AG04450 (cell line): Measurements from ENCODE around the gene UFC1. TPM values are rescaled to one million over a fixed set of nuclear protein-coding genes. Genes with fewer than 3 reads are reported as not detected.

Experiments
- CTCF ChIA-PET: fragments of 300-600, 350-600 bp; formaldehyde crosslinking; extraction: SDS; loops from one replicate; lab custom pipeline; 2022; ENCODE audit warnings: antibody characterized with exemption, inconsistent platforms; lab: Charles Lee
- POLR2A ChIA-PET: fragments of 350-600 bp; formaldehyde crosslinking; extraction: SDS; loops from one replicate; lab custom pipeline; 2021; ENCODE audit warnings: antibody characterized with exemption, inconsistent platforms; lab: Yijun Ruan, JAX
- DNase-seq: peaks from one replicate; pipeline ENCODE4 v3.0.0-alpha.2; 2011; ENCODE audit warnings: low read depth, low spot score
- H3K27ac ChIP-seq: one replicate; pipeline ENCODE4 v1.5.1; 2012; ENCODE audit warnings: low read depth, low read length, control low read depth
- H3K27me3 ChIP-seq: one replicate; pipeline ENCODE4 v1.6.0; 2012; ENCODE audit warnings: low read length; ENCODE audit not compliant: control insufficient read depth, insufficient read depth
- H3K4me3 ChIP-seq: 2 replicates; pipeline ENCODE4 v1.5.1; 2011; ENCODE audit warnings: mild to moderate bottlenecking, low read depth, low read length, control low read depth
- H3K9me3 ChIP-seq: 2 replicates; pipeline ENCODE4 v1.5.1; 2012; ENCODE audit warnings: low read length; ENCODE audit not compliant: control insufficient read depth, insufficient read depth
- polyA plus RNA-seq: library from polyadenylated mRNA; depleted of rRNA; stranded (reverse); fragments of >200 nt; gene quantifications from 2 replicates; pipeline ENCODE4 v1.2.3, GENCODE V29; 2011
- TF ChIP-seq, protein P1 (sequence below): IDR thresholded peaks from 2 replicates; pipeline ENCODE4 v1.5.1; 2011; ENCODE audit warnings: low read depth, low read length, control low read depth, inconsistent platforms

The UFC1 gene
- polyA plus RNA-seq, 1 experiment = 146 TPM

DNA sequence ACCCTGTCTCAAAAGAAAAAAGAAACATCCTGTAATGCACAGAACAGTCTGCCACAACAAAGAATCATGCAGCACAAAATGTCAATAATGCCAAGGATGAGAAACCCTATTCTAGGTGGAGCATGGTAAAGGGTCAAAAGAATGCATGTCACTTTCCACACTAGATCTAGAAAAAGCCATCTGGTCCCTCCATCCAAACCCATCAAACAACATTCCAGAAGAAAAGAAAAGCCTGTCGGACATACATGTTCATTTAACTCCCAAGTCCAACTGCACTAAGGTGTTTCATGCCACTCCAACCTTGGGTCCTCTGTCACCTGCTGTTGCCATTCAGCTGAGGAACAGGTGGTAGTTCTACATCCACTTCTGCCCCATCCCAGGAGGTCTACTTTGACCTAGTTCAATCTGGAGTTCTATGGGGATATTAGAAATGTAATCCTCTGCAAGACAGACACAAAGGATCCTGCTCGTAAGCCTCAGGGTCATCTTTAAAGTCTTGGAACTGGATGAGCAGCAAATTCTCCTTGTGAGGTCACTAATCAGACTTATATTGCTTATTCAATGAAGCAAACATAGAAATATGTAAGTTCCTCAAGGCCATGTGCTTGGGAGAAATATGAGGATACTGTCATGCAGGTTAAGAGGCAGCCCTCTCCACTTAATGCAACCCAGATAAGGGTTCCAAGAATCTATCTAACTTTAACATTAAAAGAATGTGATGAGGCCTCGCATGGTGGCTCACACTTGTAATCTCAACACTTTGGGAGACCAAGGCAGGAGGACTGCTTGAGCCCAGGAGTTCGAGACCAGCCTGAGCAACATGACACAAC, 25.0 kb upstream of the UFC1 start:
- no peak overlapping the region for H3K27ac ChIP-seq
- POLR2A ChIA-PET = no interaction called here
- CTCF ChIA-PET = interaction anchor here (1.3 to 1.5 kb wide), 2 partner anchors 27 to 132 kb away, joined by 3 read pairs; no protein-coding TSS in a partner anchor
- no peaks in the 10 kb centered on the region for H3K27me3 ChIP-seq
- no peak for DNase-seq
- no peaks in the 10 kb centered on the region for H3K9me3 ChIP-seq
- no peak overlapping the region for H3K4me3 ChIP-seq
- TF ChIP-seq, protein P1, sequence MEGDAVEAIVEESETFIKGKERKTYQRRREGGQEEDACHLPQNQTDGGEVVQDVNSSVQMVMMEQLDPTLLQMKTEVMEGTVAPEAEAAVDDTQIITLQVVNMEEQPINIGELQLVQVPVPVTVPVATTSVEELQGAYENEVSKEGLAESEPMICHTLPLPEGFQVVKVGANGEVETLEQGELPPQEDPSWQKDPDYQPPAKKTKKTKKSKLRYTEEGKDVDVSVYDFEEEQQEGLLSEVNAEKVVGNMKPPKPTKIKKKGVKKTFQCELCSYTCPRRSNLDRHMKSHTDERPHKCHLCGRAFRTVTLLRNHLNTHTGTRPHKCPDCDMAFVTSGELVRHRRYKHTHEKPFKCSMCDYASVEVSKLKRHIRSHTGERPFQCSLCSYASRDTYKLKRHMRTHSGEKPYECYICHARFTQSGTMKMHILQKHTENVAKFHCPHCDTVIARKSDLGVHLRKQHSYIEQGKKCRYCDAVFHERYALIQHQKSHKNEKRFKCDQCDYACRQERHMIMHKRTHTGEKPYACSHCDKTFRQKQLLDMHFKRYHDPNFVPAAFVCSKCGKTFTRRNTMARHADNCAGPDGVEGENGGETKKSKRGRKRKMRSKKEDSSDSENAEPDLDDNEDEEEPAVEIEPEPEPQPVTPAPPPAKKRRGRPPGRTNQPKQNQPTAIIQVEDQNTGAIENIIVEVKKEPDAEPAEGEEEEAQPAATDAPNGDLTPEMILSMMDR = no peak

DNA sequence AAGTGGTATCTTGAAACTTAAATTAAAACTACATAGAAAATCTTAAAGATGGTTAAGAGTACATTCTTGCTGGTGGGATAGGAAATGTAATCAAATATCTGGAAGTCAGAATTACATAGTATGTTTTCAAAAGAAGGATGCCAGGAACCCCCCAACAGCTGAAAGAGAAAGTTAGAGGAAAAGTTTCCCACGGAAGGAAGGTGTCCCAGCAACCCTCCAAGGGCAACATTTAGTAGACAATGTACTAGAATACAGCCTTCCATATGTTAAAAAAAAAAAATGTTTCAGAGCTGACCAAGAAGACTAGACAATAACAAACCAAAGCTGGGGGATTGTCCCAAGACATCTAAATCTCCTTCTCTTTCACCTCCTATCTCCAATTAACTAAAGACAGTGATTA, 23.5 kb upstream of the UFC1 start:
- Histone ChIP-seq H3K4me3 (no peak overlapping the region), H3K9me3 (no peaks in the 10 kb centered on the region), H3K27ac (no peak overlapping the region), H3K27me3 (no peaks in the 10 kb centered on the region)
- TF ChIP-seq, protein P1 = no peak
- no peak for DNase-seq
- ChIA-PET CTCF (interaction anchor here (0.8 to 1.4 kb wide), 2 partner anchors 10 to 133 kb away, joined by 3 to 4 read pairs; no protein-coding TSS in a partner anchor), POLR2A (no interaction called here)

DNA sequence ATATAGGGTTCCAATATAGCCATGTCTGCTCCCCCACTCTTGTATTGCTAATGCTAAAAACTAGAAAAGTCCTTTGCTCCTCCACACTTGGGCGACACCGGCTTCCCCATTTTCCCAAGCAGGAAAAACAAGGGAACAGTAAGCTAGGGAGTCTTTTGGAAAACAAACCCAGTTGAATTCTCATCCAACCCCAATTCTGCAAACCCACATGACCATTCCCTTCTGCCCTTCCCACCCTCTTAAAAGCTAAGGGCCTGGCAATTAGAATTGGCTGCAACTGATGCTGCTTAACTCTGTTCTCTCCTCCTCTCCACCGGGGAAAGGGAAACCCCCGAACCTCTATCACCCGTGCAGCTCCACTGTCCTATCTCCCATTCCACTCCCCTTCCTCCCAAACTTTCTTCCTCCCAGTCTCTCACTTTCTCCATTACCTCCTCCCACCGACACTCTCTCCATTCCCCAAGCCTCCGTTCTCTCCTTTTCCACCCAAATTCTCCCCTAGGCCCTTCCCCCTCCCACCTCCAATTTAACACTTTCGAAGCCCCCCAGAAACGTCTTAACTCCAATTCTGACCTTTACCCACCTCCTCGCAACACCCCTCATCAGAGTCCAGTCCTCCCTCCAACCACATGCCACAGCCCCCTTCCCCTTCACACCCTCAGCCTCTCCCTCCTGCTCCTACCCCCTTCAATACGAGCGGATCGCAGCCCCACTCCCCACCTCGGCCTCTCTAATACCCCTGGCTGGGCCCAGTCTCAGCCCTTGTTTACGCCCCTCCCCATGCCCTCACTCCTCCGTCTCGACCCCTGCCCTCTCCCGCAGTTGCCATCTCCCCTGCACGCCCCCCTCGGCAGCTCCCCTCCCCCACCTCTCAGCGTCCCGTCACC, 22.0 kb upstream of the UFC1 start:
- Histone ChIP-seq H3K9me3 (no peaks in the 10 kb centered on the region), H3K4me3 (peak overlapping the region; percentile 97), H3K27me3 (no peaks in the 10 kb centered on the region), H3K27ac (peak overlapping the region; percentile 42)
- DNase-seq = no peak
- TF ChIP-seq, protein P1 = no peak
- ChIA-PET POLR2A (interaction anchor here (1.0 to 2.1 kb wide), 5 partner anchors 14 to 86 kb away, joined by 4 to 20 read pairs (median 4); partner anchors contain the start of genes KLHDC9, NIT1, PFDN2 and PPOX), CTCF (interaction anchor here (1.0 to 1.7 kb wide), 3 partner anchors 34 to 134 kb away, joined by 3 to 7 read pairs (median 4); partner anchors contain the start of gene PPOX)

DNA sequence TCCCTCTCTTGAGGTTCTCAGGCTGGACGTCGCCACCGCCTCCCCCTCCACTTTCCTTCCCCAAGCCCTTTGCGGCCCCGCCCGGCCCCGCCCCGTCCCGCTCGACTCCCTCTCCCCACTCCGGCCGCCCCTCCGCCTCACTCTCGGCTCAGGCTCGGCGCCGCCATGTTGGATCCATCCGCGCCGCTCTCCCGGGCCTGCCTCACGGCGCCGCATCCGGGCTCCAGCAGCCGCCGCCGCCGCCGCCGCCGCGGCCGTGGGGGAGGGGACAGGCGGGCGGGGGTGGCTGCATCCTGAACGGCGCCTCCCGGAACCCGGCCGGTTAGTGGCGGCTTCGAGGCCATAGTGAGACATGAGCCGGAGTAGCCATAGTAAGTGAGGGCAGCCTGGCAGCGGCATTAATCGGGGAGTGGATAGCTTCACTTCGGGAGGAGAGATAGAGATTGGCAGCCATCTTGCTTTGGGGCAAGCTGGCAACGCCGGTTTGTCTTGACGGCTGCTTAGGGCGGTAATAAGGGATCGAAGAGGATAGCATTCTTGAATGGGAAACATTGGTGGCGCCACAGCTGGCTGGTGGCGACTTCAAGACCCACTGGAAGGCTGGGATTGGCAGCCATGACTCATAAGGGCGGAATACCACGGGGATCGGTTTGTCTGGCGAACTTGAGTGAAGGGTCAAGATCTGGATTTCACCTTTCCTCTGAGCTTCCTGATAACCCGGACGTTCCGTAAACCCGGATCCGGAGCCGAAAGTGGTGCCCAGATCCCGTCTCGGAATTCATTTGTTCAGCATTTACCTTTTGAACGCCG, 21.2 kb upstream of the UFC1 start, which contains the start of gene DEDD:
DEDD (minus strand) TSS at position 258 of the 810 bp plus-strand sequence. CDS start 8,205 bp downstream, outside the sequence.
- CTCF ChIA-PET = interaction anchor here (1.0 to 1.7 kb wide), 2 partner anchors 33 to 135 kb away, joined by 3 to 7 read pairs; partner anchors contain the start of gene PPOX
- POLR2A ChIA-PET = interaction anchor here (1.0 to 2.1 kb wide), 6 partner anchors 15 to 87 kb away, joined by 4 to 20 read pairs (median 5); partner anchors contain the start of genes KLHDC9, NIT1, PFDN2 and PPOX
- DNase-seq = peak; percentile 89

More for the DNA sequence above, 21.2 kb upstream of the UFC1 start, which contains the start of gene DEDD:
- H3K27ac ChIP-seq = peak within 1 kb of the TSS; percentile 93
- TF ChIP-seq, protein P1 = 0 out of 2 replicates have a peak, but pooled peaks have one; percentile 8
- peak within 1 kb of the TSS; percentile 97 for H3K4me3 ChIP-seq
- no peaks in the 10 kb centered on the region for H3K9me3 ChIP-seq
- no peaks in the 10 kb centered on the region for H3K27me3 ChIP-seq
